ENCODE measurements around the gene IGF2R. TPM values are rescaled to one million over a fixed set of nuclear protein-coding genes. Genes with fewer than 3 reads are reported as not detected.
A peak's percentile ranks its signal among the peaks of the same experiment; 100 is the strongest.

The IGF2R gene
- total RNA-seq, 1 donor from 2014 or later: 144 TPM

DNA sequence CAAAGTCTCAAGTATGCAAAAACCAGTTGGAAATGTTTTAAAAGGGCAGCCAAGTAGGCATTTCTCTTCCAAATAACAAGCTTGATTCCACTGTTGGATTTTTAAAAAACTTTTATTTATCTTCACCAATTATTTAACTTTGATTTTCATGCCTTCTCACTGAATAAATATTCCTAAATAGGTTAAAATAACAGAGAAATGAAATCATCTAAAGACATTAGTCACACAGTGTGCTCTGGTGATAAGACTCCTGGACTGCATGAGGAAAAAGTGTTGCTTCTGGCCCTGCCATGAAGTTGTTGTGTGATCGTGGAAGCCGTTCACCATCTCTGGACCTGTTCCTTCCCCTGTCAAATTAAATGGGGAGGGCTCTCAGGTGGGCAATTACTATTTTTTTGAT is 33.8 kb upstream of the IGF2R start:
- TF ChIP-seq, protein P1, sequence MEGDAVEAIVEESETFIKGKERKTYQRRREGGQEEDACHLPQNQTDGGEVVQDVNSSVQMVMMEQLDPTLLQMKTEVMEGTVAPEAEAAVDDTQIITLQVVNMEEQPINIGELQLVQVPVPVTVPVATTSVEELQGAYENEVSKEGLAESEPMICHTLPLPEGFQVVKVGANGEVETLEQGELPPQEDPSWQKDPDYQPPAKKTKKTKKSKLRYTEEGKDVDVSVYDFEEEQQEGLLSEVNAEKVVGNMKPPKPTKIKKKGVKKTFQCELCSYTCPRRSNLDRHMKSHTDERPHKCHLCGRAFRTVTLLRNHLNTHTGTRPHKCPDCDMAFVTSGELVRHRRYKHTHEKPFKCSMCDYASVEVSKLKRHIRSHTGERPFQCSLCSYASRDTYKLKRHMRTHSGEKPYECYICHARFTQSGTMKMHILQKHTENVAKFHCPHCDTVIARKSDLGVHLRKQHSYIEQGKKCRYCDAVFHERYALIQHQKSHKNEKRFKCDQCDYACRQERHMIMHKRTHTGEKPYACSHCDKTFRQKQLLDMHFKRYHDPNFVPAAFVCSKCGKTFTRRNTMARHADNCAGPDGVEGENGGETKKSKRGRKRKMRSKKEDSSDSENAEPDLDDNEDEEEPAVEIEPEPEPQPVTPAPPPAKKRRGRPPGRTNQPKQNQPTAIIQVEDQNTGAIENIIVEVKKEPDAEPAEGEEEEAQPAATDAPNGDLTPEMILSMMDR (IDR thresholded peaks at IDR 0.05; ENCODE audit: unreplicated experiment): no peak
- H3K4me1 Mint-ChIP-seq (ENCODE audit: low read depth): no peaks in the 10 kb centered on the region
- H3K4me3 Mint-ChIP-seq (ENCODE audit: low read depth): no peak overlapping the region
- peaks cover 7% of the 10 kb centered on the region for H3K27me3 Mint-ChIP-seq
- H3K9me3 Mint-ChIP-seq (ENCODE audit: low read depth): peaks cover 5% of the 10 kb centered on the region
- no peak overlapping the region for H3K27ac Mint-ChIP-seq
- no peak for DNase-seq (ENCODE audit: low spot score, unreplicated experiment)
- H3K36me3 Mint-ChIP-seq (ENCODE audit: insufficient read depth): no peaks in the 10 kb centered on the region

DNA sequence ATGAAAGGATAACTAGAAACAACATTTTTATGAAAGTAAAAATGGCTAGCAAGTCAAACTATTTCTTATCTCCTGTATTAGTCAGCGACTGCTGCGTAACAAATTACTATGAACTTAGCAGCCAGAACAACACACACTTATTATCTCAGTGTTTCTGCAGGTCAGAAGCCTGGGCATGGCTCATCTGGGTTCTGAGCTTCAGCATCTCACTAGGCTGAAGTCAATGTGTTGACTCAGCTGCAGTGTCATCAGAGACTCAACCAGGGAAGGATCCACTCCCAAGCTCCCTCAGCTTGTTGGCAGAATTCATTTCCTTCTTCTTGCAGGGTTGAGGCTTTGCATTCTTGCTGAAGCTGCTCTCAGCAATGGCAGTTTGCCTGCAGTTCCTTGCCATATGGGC is 33.2 kb upstream of the IGF2R start:
- TF ChIP-seq, protein P1 (IDR thresholded peaks at IDR 0.05; ENCODE audit: unreplicated experiment): no peak
- Mint-ChIP-seq H3K9me3 (ENCODE audit: low read depth) (peaks cover 5% of the 10 kb centered on the region), H3K27ac (no peak overlapping the region), H3K4me3 (ENCODE audit: low read depth) (no peak overlapping the region), H3K36me3 (ENCODE audit: insufficient read depth) (no peaks in the 10 kb centered on the region), H3K4me1 (ENCODE audit: low read depth) (no peaks in the 10 kb centered on the region), H3K27me3 (peaks cover 7% of the 10 kb centered on the region)
- DNase-seq (ENCODE audit: low spot score, unreplicated experiment): no peak

DNA sequence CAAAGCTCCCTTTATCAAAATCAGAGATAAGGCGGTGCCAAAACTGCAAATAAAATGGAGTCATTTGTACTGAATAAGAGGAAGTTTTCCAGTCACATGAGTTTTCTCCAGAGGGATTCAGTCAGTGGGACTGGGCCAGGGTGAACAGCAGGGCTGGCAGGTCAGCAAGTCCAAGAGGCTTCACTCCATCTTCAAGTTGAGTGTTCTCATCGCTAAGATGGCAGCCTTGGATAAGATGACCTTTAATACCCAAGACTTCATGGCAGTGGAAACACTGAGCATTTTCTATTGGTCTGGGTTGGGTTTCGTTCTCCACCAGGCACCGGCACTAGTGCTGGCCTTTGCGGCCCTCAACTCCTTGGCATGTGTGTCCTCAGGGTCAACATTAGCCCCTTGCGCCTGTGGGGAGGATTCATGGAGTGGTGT is 29.3 kb upstream of the IGF2R start:
- H3K9me3 Mint-ChIP-seq (ENCODE audit: low read depth): peaks cover 9% of the 10 kb centered on the region
- TF ChIP-seq, protein P1 (IDR thresholded peaks at IDR 0.05; ENCODE audit: unreplicated experiment): no peak
- DNase-seq (ENCODE audit: low spot score, unreplicated experiment): no peak

DNA sequence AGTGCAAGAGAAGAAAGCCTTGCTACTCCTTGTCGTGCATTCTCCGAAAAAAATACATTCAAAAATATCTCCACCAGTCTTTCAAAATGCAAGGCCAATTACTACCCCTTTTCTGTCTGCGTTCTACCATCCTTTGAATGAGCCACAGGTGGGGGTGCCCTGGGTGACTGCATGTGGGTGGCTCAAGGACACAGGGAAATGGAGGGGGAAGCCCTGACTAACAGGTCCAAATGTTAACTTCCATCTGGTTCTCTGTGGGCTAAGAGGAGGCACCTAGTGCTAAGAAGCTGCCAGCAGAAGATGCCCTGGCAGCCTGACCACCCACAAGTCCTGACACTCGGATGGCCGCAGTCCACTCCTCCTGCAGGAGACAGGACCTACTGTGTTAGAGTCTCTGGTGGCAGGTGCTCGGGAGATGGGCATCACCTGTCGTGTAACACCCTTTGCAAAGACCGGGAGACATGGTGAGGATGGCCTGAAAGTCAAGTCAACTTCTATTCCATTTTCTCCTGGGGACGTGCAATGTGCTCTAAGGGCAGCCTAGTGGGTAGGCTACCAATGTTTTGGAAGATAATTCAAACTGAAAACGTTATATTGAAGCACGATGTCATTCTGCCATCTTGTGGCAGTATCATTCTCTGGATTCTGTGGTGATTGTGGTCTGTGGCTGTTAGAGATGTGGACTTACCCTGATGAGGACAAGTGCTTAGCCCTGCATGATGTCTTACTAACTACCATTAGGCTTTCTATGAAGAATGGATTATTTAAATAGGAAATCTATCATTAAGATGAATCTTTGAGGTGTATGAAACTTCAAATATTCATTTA is 27.4 kb upstream of the IGF2R start:
- no peak overlapping the region for H3K27ac Mint-ChIP-seq
- no peak overlapping the region for H3K4me3 Mint-ChIP-seq (ENCODE audit: low read depth)
- H3K36me3 Mint-ChIP-seq (ENCODE audit: insufficient read depth): no peaks in the 10 kb centered on the region
- H3K27me3 Mint-ChIP-seq: peaks cover 6% of the 10 kb centered on the region
- TF ChIP-seq, protein P1 (IDR thresholded peaks at IDR 0.05; ENCODE audit: unreplicated experiment): peak; percentile 35
- DNase-seq (ENCODE audit: low spot score, unreplicated experiment): no peak
- no peaks in the 10 kb centered on the region for H3K4me1 Mint-ChIP-seq (ENCODE audit: low read depth)
- H3K9me3 Mint-ChIP-seq (ENCODE audit: low read depth): peaks cover 12% of the 10 kb centered on the region

More for the DNA sequence above, 29.3 kb upstream of the IGF2R start:
- Mint-ChIP-seq H3K27me3 (peaks cover 6% of the 10 kb centered on the region), H3K4me3 (ENCODE audit: low read depth) (no peak overlapping the region), H3K4me1 (ENCODE audit: low read depth) (no peaks in the 10 kb centered on the region), H3K36me3 (ENCODE audit: insufficient read depth) (no peaks in the 10 kb centered on the region), H3K27ac (no peak overlapping the region)

DNA sequence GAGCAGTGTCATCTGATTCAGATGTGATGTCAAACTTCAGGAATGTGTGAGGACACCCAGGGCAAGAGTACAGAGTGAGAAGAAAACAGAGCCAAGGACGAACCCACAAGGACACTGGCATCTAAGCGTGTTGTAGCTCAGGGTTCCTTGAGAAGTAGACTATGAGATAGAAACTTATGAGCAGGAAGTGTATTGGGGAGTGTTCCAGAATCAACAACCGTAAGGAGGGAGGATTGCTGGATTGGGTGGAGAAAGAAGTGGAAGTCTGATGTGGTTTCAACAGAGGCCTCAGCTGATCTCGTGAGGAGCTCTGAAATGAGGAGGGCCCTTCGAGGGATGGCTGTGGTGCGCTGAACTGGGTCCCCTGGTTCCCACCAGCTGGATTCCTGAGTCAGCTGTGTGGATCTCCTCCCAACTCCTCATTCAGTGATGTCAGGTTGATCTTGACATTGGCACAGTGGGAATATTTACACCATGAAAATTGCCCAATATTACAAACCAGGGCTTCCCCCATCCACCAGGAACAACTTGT is 25.7 kb upstream of the IGF2R start:
- Mint-ChIP-seq H3K27ac (no peak overlapping the region), H3K4me3 (ENCODE audit: low read depth) (no peak overlapping the region), H3K4me1 (ENCODE audit: low read depth) (no peaks in the 10 kb centered on the region), H3K9me3 (ENCODE audit: low read depth) (peaks cover 12% of the 10 kb centered on the region), H3K27me3 (peaks cover 6% of the 10 kb centered on the region), H3K36me3 (ENCODE audit: insufficient read depth) (no peaks in the 10 kb centered on the region)
- DNase-seq (ENCODE audit: low spot score, unreplicated experiment): no peak
- TF ChIP-seq, protein P1 (IDR thresholded peaks at IDR 0.05; ENCODE audit: unreplicated experiment): no peak
